CD4-positive, CD25-positive, alpha-beta regulatory T cell (primary cell): ENCODE measurements around the gene CSH1. TPM values are rescaled to one million over a fixed set of nuclear protein-coding genes. Genes with fewer than 3 reads are reported as not detected.
"Not testable (repeated sequence)": the region's sequence is repeated elsewhere in the genome, so short reads cannot be mapped to it uniquely, and the experiment has no call there.

ENCODE experiments used
- ATAC-seq, 2 donors: fragments of 150-1000 bp; cut with Tn5 transposase; one replicate each; pipeline ENCODE4 v1.10.0; 2021; ENCODE audit warnings: low read depth in 2 of 2, moderate number of reproducible peaks in 2 of 2, moderate library complexity in 1 of 2
- DNase-seq, 3 donors: peaks; one replicate each; pipeline versions ENCODE4 v3.0.0 to v3.0.0-alpha.2; 2012 to 2022; ENCODE audit warnings: mixed read lengths in 1 of 3
- H3K27ac ChIP-seq: one replicate; pipeline ENCODE4 v1.7.0; 2013; ENCODE audit warnings: mild to moderate bottlenecking, low read length; ENCODE audit not compliant: insufficient read depth, poor library complexity, severe bottlenecking
- H3K27me3 ChIP-seq: one replicate; pipeline ENCODE4 v1.7.0; 2013; ENCODE audit warnings: low read length; ENCODE audit not compliant: control insufficient read depth, insufficient read depth
- H3K36me3 ChIP-seq: one replicate; pipeline ENCODE4 v1.7.0; 2013; ENCODE audit warnings: mild to moderate bottlenecking, low read length, moderate library complexity; ENCODE audit not compliant: control insufficient read depth, insufficient read depth
- H3K4me1 ChIP-seq: 2 replicates; pipeline ENCODE4 v1.7.0; 2013; ENCODE audit warnings: mild to moderate bottlenecking, low read length; ENCODE audit not compliant: insufficient read depth, control insufficient read depth, poor library complexity, severe bottlenecking
- H3K4me3 ChIP-seq: one replicate; pipeline ENCODE4 v1.7.0; 2013; ENCODE audit warnings: low read depth, mild to moderate bottlenecking, low read length, moderate library complexity
- H3K9me3 ChIP-seq, 2 experiments: 1 replicate in 1 of 2; 2 replicates in 1 of 2; pipeline ENCODE4 v1.7.0; 2013; ENCODE audit warnings: low read length in 2 of 2, mild to moderate bottlenecking in 1 of 2, moderate library complexity in 1 of 2; ENCODE audit not compliant: control insufficient read depth in 2 of 2
- H3K27ac Mint-ChIP-seq, 3 donors: one replicate each; pipeline ENCODE4 v1.8.0; 2020 to 2022; ENCODE audit warnings: mild to moderate bottlenecking in 3 of 3, mixed read lengths in 3 of 3, moderate library complexity in 2 of 3
- H3K27me3 Mint-ChIP-seq: one replicate; pipeline ENCODE4 v1.8.0; 2022; ENCODE audit warnings: mild to moderate bottlenecking, mixed read lengths
- H3K36me3 Mint-ChIP-seq: one replicate; pipeline ENCODE4 v1.8.0; 2020; ENCODE audit warnings: mixed read lengths
- H3K4me1 Mint-ChIP-seq, 4 donors: one replicate each; pipeline ENCODE4 v1.8.0; 2020 to 2022; ENCODE audit warnings: mixed read lengths in 4 of 4, mild to moderate bottlenecking in 1 of 4
- H3K4me3 Mint-ChIP-seq, 4 donors: one replicate each; pipeline ENCODE4 v1.8.0; 2020 to 2022; ENCODE audit warnings: mild to moderate bottlenecking in 4 of 4, mixed read lengths in 4 of 4, moderate library complexity in 3 of 4
- H3K9me3 Mint-ChIP-seq, 7 donors: one replicate each; pipeline ENCODE4 v1.8.0; 2020 to 2022; ENCODE audit warnings: mixed read lengths in 7 of 7, mild to moderate bottlenecking in 3 of 7, moderate library complexity in 2 of 7
- polyA plus RNA-seq, 4 donors: library from polyadenylated mRNA; unstranded; fragments of 300-500 nt; fragmentation: Illumina TruSeq; gene quantifications; one replicate each; pipeline ENCODE4 v1.2.3, GENCODE V29; 2021
- total RNA-seq: library from RNA; stranded (reverse); gene quantifications from one replicate; pipeline ENCODE4 v1.2.3, GENCODE V29; 2022

Gene CSH1
- total and polyA plus RNA-seq, 5 donors from 2014 or later, result 11.7 TPM; not detected in 4

DNA sequence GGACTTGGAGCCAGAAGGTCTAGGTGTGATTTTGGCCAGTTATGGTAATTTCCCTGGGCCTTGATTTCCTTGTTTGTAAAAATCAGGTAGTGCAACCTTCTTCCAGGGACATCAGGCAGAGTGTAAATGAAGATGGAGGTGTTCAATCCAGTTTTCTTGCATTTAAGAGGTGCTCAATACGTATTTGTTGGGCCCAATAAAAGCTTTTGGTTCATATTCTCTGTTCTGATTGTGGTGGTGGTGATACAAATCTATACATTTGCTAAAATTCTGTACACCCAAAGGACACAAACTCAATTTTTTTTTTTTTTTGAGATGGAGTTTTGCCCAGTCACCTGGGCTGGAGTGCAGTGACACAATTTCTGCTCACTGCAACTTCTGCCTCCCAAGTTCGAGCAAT lies 29.8 kb upstream of the CSH1 start:
- DNase-seq (no peak), ATAC-seq (no peak)
- H3K27me3 ChIP-seq, result no peaks in the 10 kb centered on the region
- no peaks in the 10 kb centered on the region for H3K9me3 Mint-ChIP-seq
- no peak overlapping the region for H3K4me3 ChIP-seq
- no peak overlapping the region for H3K4me3 Mint-ChIP-seq
- H3K9me3 ChIP-seq, result no peaks in the 10 kb centered on the region
- H3K27ac ChIP-seq, result no peak overlapping the region
- no peak overlapping the region for H3K27ac Mint-ChIP-seq
- peaks cover 0 to 15% (median 8%) of the 10 kb centered on the region in 4 donors for H3K4me1 Mint-ChIP-seq
- H3K36me3 Mint-ChIP-seq, result no peaks in the 10 kb centered on the region
- H3K4me1 ChIP-seq, result peaks cover 11% of the 10 kb centered on the region
- peaks cover 13% of the 10 kb centered on the region for H3K36me3 ChIP-seq
- no peaks in the 10 kb centered on the region for H3K27me3 Mint-ChIP-seq

DNA sequence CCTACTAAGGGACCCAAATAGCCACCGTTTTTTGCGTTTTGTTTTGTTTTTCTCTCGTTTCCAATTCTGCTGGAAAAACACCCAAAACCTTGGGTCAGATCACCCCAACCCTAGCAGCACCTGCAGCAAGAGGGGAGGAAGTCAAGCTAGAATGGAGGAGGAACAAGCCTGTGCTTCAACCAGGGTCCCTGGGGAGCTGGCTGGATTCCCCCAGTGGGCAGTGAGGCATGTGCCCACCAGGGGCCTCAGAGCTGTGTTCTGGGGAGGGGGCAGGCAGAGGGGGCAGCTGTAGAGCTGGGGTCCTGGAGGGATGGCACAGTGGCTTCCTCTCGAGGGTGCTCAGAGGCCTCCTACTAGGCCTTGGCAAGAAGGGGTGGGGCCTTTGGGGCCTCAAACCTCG lies 29.2 kb upstream of the CSH1 start:
- Histone ChIP-seq H3K27me3 (no peaks in the 10 kb centered on the region), H3K36me3 (peaks cover 13% of the 10 kb centered on the region), H3K9me3 (no peaks in the 10 kb centered on the region), H3K27ac (no peak overlapping the region), H3K4me1 (peaks cover 5% of the 10 kb centered on the region), H3K4me3 (no peak overlapping the region)
- no peak for DNase-seq
- no peak overlapping the region for H3K27ac Mint-ChIP-seq
- H3K36me3 Mint-ChIP-seq, result no peaks in the 10 kb centered on the region
- H3K4me1 Mint-ChIP-seq, result peaks cover 0 to 9% (median 3%) of the 10 kb centered on the region in 4 donors
- no peaks in the 10 kb centered on the region for H3K9me3 Mint-ChIP-seq
- H3K27me3 Mint-ChIP-seq, result no peaks in the 10 kb centered on the region
- no peak overlapping the region for H3K4me3 Mint-ChIP-seq
- peak; percentile 26 to 37 for ATAC-seq

DNA sequence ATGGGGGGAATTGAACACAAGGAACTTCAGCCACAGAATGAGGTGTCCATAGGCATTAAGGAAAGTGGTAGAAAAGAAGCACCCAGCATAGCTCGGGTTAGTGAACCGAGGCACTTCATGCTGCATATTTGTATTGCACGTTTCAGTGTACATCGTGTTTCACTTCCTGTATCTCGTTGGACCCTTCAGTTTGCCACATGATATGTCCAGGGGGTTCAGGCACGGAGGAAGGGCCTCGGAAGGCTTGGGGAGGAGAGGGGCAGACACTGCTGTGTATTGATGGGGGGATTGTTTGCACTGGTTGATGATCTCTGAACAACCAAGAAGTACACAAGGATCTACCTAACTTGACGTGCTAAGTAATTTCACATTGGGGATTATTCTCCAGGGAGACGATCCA lies 26.0 kb upstream of the CSH1 start:
- not testable (repeated sequence) for ATAC-seq, H3K27me3 ChIP-seq, H3K4me3 ChIP-seq, H3K27ac ChIP-seq, H3K36me3 ChIP-seq, H3K9me3 Mint-ChIP-seq, H3K9me3 ChIP-seq, H3K36me3 Mint-ChIP-seq, DNase-seq, H3K27me3 Mint-ChIP-seq, H3K4me1 ChIP-seq, H3K4me3 Mint-ChIP-seq
- peak overlapping the region in 1 of 3 donors; percentile 14 for H3K27ac Mint-ChIP-seq
- peaks cover 0 to 18% (median 6%) of the 10 kb centered on the region in 4 donors for H3K4me1 Mint-ChIP-seq

DNA sequence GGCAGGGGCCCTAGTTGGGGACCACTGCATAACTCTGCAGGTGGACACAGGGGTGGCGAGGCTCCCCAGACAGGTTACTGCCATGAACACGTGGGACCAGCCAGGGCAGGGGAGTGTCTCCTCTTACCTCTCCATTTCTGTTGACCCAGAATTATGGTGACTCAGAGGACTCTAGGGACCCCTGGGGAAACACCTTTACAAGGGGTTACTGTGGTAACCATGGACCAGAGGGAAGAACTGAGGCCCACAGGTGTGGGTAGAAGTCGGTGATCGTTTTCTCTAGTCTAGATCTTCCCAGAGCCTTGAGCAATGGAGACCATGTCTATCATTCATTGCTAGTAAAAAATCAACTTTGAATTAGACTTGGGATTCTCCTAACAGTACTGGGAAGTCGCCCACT lies 24.4 kb upstream of the CSH1 start:
- not testable (repeated sequence) for H3K27me3 ChIP-seq, H3K4me3 ChIP-seq, H3K4me1 ChIP-seq, ATAC-seq, H3K9me3 ChIP-seq, DNase-seq, H3K4me1 Mint-ChIP-seq, H3K27me3 Mint-ChIP-seq, H3K36me3 ChIP-seq, H3K9me3 Mint-ChIP-seq, H3K27ac ChIP-seq, H3K27ac Mint-ChIP-seq, H3K36me3 Mint-ChIP-seq
- H3K4me3 Mint-ChIP-seq, result peak overlapping the region in 1 of 4 donors; percentile 62

DNA sequence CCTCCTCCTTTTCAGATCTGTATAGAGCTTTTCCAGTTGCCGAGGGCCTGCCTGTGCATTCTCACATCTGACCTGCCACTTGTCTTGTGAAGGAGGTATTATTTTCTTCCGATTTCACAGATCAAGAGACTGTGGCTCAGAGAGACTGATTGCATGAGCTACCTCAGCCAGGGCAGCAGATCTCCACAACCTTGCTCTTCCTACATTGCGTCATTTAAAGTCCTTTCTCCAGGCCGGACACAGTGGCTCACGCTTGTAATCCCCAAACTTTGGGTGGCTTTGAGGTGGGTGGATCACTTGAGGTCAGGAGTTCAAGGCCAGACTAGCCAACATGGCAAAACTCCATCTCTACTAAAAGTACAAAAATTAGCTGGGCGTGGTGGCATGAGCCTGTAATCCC lies 23.7 kb upstream of the CSH1 start:
- H3K4me3 ChIP-seq, H3K27me3 Mint-ChIP-seq, H3K4me1 ChIP-seq, H3K36me3 ChIP-seq, H3K4me1 Mint-ChIP-seq, H3K36me3 Mint-ChIP-seq, H3K27ac ChIP-seq, DNase-seq, H3K4me3 Mint-ChIP-seq, H3K9me3 Mint-ChIP-seq, H3K9me3 ChIP-seq, H3K27me3 ChIP-seq, ATAC-seq, H3K27ac Mint-ChIP-seq: not testable (repeated sequence)

DNA sequence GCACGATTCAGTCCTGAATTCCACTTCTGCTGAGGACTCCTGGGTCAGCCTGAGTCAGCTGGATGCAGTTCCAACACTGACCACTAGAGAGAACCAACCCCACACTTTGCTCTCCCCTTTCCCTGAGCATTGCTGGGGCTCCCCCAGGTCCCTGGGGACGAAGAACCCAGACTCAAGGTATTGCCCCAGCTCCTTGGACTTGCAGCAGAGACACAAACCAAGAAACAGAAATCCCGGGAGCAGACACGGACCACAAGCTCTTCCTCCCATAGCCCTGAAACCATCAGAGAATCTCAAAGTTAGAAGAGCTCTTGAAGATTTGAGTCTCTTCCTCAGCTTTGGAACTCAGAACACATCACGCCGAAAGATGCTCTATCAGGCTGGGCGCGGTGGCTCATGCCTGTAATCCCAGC lies 22.9 kb upstream of the CSH1 start:
- Histone ChIP-seq H3K9me3 (no peaks in the 10 kb centered on the region), H3K4me1 (peaks cover 7% of the 10 kb centered on the region), H3K4me3 (no peak overlapping the region), H3K27ac (no peak overlapping the region), H3K36me3 (no peaks in the 10 kb centered on the region), H3K27me3 (no peaks in the 10 kb centered on the region)
- H3K36me3 Mint-ChIP-seq, result no peaks in the 10 kb centered on the region
- ATAC-seq, result peak; percentile 88
- H3K27ac Mint-ChIP-seq, result peak overlapping the region in 2 of 3 donors; percentile 64 to 75
- peaks cover 0 to 10% (median 6%) of the 10 kb centered on the region in 4 donors for H3K4me1 Mint-ChIP-seq
- peak; percentile 61 to 81 (median 75) for DNase-seq
- H3K27me3 Mint-ChIP-seq, result no peaks in the 10 kb centered on the region
- H3K9me3 Mint-ChIP-seq, result no peaks in the 10 kb centered on the region
- H3K4me3 Mint-ChIP-seq, result no peak overlapping the region

DNA sequence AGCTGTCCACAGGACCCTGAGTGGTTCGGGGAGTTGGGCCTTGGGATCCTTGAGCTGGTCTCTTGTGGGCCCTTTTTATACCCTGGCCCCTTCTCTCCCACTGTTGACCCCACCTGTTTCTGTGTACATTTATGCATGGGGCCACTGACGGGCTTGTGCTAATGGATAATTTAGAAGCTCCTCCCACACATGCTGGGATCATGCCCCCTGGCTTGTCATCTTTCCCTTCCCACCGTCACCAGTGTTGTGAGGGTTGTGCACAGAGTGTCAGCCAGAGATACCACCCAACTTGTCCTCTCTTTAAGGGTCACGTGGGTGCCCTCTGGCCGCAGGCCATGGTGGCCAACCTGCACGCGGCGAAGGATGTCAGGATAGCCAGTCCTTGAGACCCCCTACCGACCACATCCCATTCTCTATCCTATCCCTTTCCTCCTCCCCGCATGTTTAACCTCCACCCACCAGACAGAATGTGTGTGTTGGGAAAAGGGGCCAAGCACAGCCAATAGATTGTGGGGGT lies 22.5 kb upstream of the CSH1 start, which contains the start of gene GH1:
TSS of gene GH1 (minus strand) at position 51 of the 517 bp plus-strand sequence. CDS start 63 bp downstream, outside the sequence.
- not testable (repeated sequence) for DNase-seq, H3K36me3 Mint-ChIP-seq, H3K36me3 ChIP-seq, H3K27me3 ChIP-seq, H3K27me3 Mint-ChIP-seq, H3K27ac ChIP-seq, H3K4me3 Mint-ChIP-seq, H3K4me1 Mint-ChIP-seq, ATAC-seq, H3K4me3 ChIP-seq, H3K9me3 Mint-ChIP-seq, H3K4me1 ChIP-seq, H3K9me3 ChIP-seq
- peak within 1 kb of the TSS in 2 of 3 donors; percentile 64 to 75 for H3K27ac Mint-ChIP-seq

DNA sequence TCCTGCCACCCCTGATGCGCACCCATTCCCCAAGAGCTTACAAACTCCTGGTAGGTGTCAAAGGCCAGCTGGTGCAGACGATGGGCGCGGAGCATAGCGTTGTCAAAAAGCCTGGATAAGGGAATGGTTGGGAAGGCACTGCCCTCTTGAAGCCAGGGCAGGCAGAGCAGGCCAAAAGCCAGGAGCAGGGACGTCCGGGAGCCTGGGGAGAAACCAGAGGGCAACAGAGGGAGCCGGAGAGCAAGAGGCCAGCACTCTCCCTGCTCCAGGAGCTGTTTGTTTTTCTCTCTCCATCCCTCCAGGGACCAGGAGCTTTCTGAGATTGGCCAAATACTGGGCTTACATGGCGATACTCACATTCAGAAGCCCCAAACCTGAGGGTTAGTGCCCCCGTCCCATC lies 21.9 kb upstream of the CSH1 start:
- Mint-ChIP-seq H3K4me1 (peaks cover 0 to 10% (median 6%) of the 10 kb centered on the region in 4 donors), H3K27ac (no peak overlapping the region), H3K27me3 (peaks cover under 1% of the 10 kb centered on the region), H3K36me3 (no peaks in the 10 kb centered on the region), H3K4me3 (no peak overlapping the region), H3K9me3 (no peaks in the 10 kb centered on the region)
- no peak overlapping the region for H3K27ac ChIP-seq
- H3K27me3 ChIP-seq, result no peaks in the 10 kb centered on the region
- no peaks in the 10 kb centered on the region for H3K9me3 ChIP-seq
- H3K4me1 ChIP-seq, result peaks cover 7% of the 10 kb centered on the region
- no peak for DNase-seq
- no peaks in the 10 kb centered on the region for H3K36me3 ChIP-seq
- no peak overlapping the region for H3K4me3 ChIP-seq
- ATAC-seq, result no peak
